Activated T-cell treated with anti-CD3 and anti-CD28 coated beads, Interleukin-2, amount 50 U/mL, for 72 hours (primary cell): ENCODE data around the gene GLT1D1. TPM values are rescaled to one million over a fixed set of nuclear protein-coding genes. Genes with fewer than 3 reads are reported as not detected.

Source experiments
- ATAC-seq, 2 donors: fragments of 150-1000 bp; cut with Tn5 transposase; replicated peaks in 1 of 2; 2 replicates each; pipeline ENCODE4 v1.10.0; 2021; ENCODE audit warnings: moderate library complexity in 2 of 2, mild to moderate bottlenecking in 1 of 2
- DNase-seq, 2 donors: peaks; one replicate each; pipeline ENCODE4 v3.0.0; 2021 to 2022; ENCODE audit warnings: mixed read lengths in 1 of 2
- H3K27ac Mint-ChIP-seq: one replicate; pipeline ENCODE4 v1.8.0; 2022; ENCODE audit warnings: mild to moderate bottlenecking, moderate library complexity, mixed read lengths
- H3K27me3 Mint-ChIP-seq: one replicate; pipeline ENCODE4 v1.8.0; 2022; ENCODE audit warnings: low read depth, mixed read lengths
- H3K36me3 Mint-ChIP-seq, 2 donors: one replicate each; pipeline ENCODE4 v1.8.0; 2022; ENCODE audit warnings: mixed read lengths in 2 of 2, mild to moderate bottlenecking in 1 of 2; ENCODE audit not compliant: insufficient read depth in 2 of 2
- H3K4me1 Mint-ChIP-seq: one replicate; pipeline ENCODE4 v1.8.0; 2022; ENCODE audit warnings: low read depth, mixed read lengths
- H3K4me3 Mint-ChIP-seq, 2 donors: one replicate each; pipeline ENCODE4 v1.8.0; 2022; ENCODE audit warnings: mild to moderate bottlenecking in 2 of 2, mixed read lengths in 2 of 2, moderate library complexity in 2 of 2
- H3K9me3 Mint-ChIP-seq, 2 donors: one replicate each; pipeline ENCODE4 v1.8.0; 2022; ENCODE audit warnings: mixed read lengths in 2 of 2
- total RNA-seq, 2 donors: library from RNA; stranded (reverse); gene quantifications; one replicate each; pipeline ENCODE4 v1.2.3, GENCODE V29; 2022

Gene GLT1D1
- total RNA-seq, 2 donors from 2014 or later: 0.41 TPM; not detected in 1

DNA sequence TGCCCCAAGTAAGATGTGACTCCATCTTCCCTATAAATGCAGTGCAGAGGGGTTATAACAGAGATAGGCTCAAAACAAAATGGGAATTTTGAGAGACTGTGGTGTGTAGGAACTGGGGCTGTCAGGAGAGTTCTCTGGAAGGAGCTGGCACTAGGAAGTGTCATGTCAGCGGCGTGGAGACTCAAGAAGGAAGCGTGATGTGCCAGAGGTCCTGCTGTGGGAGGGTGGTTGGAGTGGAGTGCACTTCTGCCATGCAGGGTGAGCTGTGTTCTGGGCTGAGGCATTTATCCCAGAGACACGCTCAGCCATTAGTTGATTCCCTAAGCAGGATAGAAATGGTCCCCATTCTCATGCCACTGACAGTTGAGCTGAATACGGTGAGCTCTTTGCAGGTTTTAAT is 19.0 kb downstream of the GLT1D1 start:
- H3K27me3 Mint-ChIP-seq: no peaks in the 10 kb centered on the region
- H3K36me3 Mint-ChIP-seq: peaks cover 2 to 3% of the 10 kb centered on the region in 2 donors
- no peak overlapping the region for H3K4me3 Mint-ChIP-seq
- ATAC-seq: no peak
- H3K4me1 Mint-ChIP-seq: no peaks in the 10 kb centered on the region
- no peak for DNase-seq
- H3K27ac Mint-ChIP-seq: no peak overlapping the region
- H3K9me3 Mint-ChIP-seq: peaks cover 9% of the 10 kb centered on the region in 2 donors

DNA sequence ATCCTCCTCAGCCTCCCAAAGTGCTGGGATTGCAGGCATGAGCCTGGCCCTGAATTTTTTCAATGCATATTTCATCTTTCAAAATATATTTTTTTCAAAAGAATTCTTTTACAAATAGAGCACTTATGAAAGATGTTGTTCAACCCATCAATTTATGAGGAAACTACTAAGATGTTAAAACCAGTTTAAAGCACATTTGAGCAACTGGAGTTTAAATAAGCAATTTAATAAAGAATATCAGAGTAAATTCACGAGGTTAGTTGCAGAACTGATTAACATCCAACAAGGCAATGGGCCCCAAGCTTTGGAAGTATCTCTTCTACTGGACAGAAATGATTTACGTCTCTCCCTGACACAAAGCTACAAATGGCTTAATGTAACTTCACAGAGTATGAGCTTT is 23.3 kb downstream of the GLT1D1 start:
- Mint-ChIP-seq H3K27ac (no peak overlapping the region), H3K4me1 (no peaks in the 10 kb centered on the region), H3K27me3 (no peaks in the 10 kb centered on the region), H3K9me3 (peaks cover 12 to 18% of the 10 kb centered on the region in 2 donors), H3K36me3 (peaks cover 8% of the 10 kb centered on the region in 2 donors), H3K4me3 (no peak overlapping the region)
- no peak for ATAC-seq
- DNase-seq: no peak

DNA sequence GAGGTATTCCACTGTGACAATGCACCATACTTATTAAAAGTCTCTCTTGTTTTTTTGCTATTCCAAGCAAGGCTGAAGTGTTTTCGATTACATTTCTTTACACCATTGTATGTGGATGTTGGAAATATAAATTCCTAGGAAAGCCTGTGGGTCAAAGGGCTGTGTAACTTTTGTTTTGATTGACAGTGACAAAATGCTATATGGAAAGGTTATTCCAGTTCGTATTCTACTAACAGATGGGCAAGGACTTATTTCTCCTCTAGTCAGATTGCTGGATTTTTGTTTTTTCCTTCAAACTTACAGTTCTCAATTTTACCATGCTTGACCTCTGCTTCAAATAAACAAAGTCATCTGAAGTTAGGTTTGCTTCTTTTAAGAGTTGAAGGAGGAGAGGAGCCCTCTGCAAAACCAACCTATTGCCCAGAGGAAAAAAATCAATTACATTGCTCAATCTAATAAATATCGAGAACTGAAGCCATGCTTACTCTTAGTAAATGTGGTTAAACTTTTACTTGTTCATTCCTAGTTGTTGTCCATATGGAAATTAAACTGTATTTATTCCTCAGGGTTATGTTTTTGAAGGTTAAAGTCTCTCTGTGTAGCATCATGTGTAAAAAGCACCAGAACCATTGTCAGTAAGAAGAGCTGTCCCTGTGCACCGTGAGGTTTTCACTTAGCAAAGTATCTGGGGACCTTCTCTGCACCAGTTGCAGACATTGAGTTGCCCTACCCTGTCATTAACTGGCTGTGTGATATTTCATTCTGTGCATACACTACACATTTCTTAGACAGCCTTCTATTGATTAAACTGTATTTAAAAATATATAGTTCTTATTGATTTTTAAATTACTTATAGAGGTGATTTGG is 26.9 kb downstream of the GLT1D1 start:
- H3K4me3 Mint-ChIP-seq: no peak overlapping the region
- no peak for DNase-seq
- no peaks in the 10 kb centered on the region for H3K27me3 Mint-ChIP-seq
- H3K27ac Mint-ChIP-seq: no peak overlapping the region
- peaks cover 7 to 14% of the 10 kb centered on the region in 2 donors for H3K9me3 Mint-ChIP-seq
- no peak for ATAC-seq
- peaks cover 8% of the 10 kb centered on the region in 2 donors for H3K36me3 Mint-ChIP-seq
- no peaks in the 10 kb centered on the region for H3K4me1 Mint-ChIP-seq

DNA sequence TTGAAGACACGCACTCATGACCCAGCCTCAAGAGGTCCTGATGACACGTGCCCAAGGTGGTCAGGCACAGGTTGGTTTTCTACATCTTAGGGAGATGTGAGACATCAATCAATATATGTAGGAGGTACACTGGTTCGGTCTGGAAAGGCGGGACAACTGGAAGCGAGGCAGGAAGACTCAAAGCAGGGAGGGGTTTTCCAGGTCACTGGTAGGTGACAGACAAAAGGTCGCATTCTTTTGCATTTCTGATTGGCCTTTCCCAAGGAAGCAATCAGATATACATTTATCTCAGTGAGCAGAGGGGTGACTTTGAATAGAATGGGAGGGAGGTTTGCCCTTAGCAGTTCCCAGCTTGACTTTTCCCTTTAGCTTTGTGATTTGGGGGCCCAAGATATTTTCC is 38.6 kb downstream of the GLT1D1 start:
- H3K4me3 Mint-ChIP-seq: no peak overlapping the region
- H3K4me1 Mint-ChIP-seq: no peaks in the 10 kb centered on the region
- no peaks in the 10 kb centered on the region for H3K9me3 Mint-ChIP-seq
- no peak overlapping the region for H3K27ac Mint-ChIP-seq
- H3K36me3 Mint-ChIP-seq: no peaks in the 10 kb centered on the region
- no peak for ATAC-seq
- no peaks in the 10 kb centered on the region for H3K27me3 Mint-ChIP-seq
- DNase-seq: no peak

DNA sequence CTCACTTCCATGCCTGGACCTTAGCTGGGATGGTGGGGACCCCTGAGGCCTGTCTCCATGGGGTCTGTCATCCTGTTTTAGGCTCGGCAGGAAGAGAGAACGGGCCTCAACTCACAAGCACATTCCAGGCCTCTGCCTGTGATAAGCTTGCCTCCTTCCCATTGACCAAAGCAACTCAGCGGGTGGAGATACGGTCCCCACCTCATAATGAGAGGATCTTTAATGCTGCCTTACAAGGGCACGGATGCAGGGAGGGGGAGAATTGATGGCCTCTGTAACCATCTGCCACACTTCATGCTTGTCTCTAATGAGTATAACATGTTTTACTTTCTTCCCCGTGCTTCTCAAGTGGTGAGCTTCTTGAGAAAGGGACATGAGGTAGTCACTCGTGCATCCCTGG is 50.0 kb downstream of the GLT1D1 start:
- ATAC-seq (no peak), DNase-seq (no peak)
- no peaks in the 10 kb centered on the region for H3K27me3 Mint-ChIP-seq
- H3K36me3 Mint-ChIP-seq: no peaks in the 10 kb centered on the region
- no peak overlapping the region for H3K4me3 Mint-ChIP-seq
- H3K4me1 Mint-ChIP-seq: peaks cover 12% of the 10 kb centered on the region
- H3K9me3 Mint-ChIP-seq: no peaks in the 10 kb centered on the region
- no peak overlapping the region for H3K27ac Mint-ChIP-seq

DNA sequence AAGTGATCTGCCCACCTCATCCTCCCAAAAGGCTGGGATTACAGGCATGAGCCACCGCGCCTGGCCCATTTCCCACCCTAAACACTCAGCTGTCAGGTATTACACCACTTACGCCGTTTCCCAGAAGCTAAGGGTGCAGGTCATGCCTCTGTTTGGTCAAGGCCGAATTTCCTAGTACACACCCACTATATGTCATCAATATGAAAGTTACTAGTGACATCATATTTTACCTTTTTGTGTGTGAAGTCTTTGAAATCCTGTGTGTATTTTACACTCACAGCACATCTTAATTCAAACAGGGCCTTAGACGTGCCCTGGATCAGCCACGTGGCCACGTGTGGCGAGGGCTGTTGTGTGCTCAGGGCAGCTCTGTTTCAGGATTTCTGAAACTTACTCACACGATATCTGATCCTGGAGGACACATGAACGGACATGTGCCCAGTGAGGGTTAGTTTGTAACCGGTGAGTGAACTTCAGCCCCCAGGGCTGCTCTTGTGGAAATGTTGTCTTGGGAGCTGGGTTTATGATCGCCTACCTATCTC is 51.8 kb downstream of the GLT1D1 start:
- no peak overlapping the region for H3K27ac Mint-ChIP-seq
- DNase-seq (no peak), ATAC-seq (no peak)

DNA sequence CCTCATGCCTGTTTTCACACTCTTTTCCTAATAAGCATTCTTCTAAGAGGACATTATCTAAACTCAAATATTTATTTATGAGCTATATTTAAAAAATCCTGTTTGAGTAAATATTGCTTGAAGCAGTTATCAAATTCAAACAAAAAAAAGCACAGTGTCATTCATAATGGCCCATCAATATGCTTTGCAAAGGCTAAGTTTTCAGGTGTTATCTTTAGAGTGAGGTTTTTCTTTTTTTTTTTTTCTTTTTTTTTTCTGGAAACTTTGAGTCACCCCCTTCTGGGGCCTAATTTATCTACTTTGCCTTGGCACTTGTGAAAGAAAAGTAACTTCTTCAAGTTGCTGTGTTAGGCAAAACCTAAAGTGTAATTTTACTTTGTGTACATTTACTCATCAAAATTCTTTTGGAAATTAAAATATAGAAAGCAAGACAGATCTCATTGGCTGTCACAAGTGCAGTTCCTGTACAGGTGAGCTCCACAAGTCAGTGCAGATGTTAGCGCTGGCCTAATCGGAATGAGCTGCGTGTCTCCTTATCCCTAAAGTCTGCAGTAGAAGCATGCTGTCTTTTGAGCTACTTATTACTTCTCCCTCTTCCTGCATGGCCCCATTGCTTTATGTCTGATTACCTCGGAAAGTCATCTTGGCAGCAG is 53.3 kb downstream of the GLT1D1 start:
- Mint-ChIP-seq H3K27me3 (no peaks in the 10 kb centered on the region), H3K4me1 (peaks cover 14% of the 10 kb centered on the region), H3K36me3 (no peaks in the 10 kb centered on the region), H3K27ac (no peak overlapping the region), H3K4me3 (no peak overlapping the region), H3K9me3 (no peaks in the 10 kb centered on the region)
- no peak for ATAC-seq
- no peak for DNase-seq

More for the DNA sequence above, 51.8 kb downstream of the GLT1D1 start:
- Mint-ChIP-seq H3K27me3 (no peaks in the 10 kb centered on the region), H3K4me1 (peaks cover 14% of the 10 kb centered on the region), H3K9me3 (no peaks in the 10 kb centered on the region), H3K36me3 (no peaks in the 10 kb centered on the region), H3K4me3 (no peak overlapping the region)

DNA sequence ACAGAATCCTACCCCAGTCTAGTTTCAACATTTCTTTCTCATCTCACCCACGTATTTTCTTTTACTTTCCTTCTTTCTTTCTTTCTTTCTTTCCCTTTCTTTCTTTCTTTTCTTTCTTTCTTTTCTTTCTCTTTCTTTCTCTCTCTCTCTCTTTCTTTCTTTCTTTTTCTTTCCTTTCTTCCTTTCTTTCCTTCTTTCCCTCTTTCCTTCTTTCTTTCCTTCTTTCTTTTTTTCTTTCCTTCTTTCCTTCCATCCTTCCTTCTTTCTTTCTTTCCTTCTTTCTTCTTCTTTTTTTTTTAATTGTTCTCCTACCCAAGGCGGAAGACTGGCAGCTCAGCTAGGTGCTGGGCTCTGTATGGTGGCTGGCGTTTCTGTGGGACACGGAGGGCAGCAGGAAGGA is 55.0 kb downstream of the GLT1D1 start:
- Mint-ChIP-seq H3K4me1 (peaks cover 14% of the 10 kb centered on the region), H3K27me3 (no peaks in the 10 kb centered on the region), H3K36me3 (no peaks in the 10 kb centered on the region), H3K27ac (peak overlapping the region; percentile 34), H3K9me3 (no peaks in the 10 kb centered on the region), H3K4me3 (no peak overlapping the region)
- no peak for DNase-seq
- no peak for ATAC-seq

DNA sequence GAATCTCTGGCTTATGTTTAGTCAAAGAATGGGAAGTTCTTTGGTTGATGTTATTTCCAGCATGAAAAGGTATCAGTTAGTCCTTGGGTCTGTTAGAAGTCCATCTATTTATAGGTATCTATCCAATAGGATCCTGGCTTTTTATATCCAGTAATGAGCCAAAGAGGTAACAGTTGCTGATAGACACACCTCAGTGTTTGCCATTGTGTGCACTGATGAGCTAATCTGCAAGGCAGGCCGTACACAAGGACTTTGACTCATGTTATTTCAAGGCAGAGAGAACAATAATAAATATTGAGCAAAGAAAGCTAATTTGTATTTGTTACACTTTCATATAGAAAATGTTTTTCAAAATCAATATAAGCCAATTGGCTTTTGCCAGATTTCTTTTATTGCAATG is 56.4 kb downstream of the GLT1D1 start:
- DNase-seq: no peak
- Mint-ChIP-seq H3K4me1 (peaks cover 16% of the 10 kb centered on the region), H3K4me3 (no peak overlapping the region), H3K9me3 (no peaks in the 10 kb centered on the region), H3K27me3 (no peaks in the 10 kb centered on the region), H3K27ac (no peak overlapping the region), H3K36me3 (no peaks in the 10 kb centered on the region)
- no peak for ATAC-seq

DNA sequence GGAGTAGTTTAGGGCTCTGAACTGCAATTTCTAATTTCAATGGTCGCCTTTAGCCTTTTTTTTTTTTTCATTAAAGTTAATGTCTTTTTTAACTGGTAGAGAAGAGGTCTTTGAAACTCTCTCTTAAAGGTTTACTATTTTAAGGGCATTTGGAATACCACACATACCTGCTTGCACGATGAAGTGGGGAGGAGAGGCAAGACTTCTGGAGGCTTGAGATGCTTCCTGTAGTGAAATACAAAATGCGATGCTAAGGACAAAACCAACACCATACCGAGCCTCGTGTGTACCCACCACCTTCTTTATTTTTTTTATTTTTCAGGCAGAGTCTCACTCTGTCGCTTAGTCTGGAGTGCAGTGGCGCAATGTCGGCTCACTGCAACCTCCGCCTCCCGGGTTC is 57.4 kb downstream of the GLT1D1 start:
- no peaks in the 10 kb centered on the region for H3K36me3 Mint-ChIP-seq
- H3K27ac Mint-ChIP-seq: no peak overlapping the region

DNA sequence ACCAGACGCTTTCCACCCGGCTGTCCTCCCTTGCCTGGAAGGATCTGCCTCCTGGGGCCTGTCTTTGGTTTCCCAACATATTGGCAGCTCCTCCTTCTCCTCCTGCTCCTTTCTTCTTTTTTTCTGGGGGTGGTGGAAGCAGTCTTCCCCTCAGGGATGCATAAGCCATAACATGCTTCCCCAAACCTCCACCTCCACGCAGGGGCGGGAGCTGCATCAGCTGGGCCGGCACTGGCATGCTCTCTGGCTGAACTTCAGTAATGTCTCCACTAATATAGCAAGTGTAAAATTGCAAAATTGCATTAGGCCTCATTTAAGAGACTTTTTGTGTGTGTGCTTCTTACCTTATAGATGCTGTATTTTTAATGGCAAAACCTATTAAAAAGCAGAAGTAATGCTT is 58.6 kb downstream of the GLT1D1 start:
- H3K27me3 Mint-ChIP-seq: no peaks in the 10 kb centered on the region
- H3K36me3 Mint-ChIP-seq: no peaks in the 10 kb centered on the region
- no peaks in the 10 kb centered on the region for H3K9me3 Mint-ChIP-seq
- DNase-seq (no peak), ATAC-seq (no peak)
- H3K27ac Mint-ChIP-seq: no peak overlapping the region
- H3K4me3 Mint-ChIP-seq: no peak overlapping the region
- H3K4me1 Mint-ChIP-seq: peaks cover 32% of the 10 kb centered on the region

More for the DNA sequence above, 57.4 kb downstream of the GLT1D1 start:
- Mint-ChIP-seq H3K4me3 (no peak overlapping the region), H3K9me3 (no peaks in the 10 kb centered on the region), H3K4me1 (peaks cover 26% of the 10 kb centered on the region), H3K27me3 (no peaks in the 10 kb centered on the region)
- ATAC-seq: no peak
- no peak for DNase-seq

DNA sequence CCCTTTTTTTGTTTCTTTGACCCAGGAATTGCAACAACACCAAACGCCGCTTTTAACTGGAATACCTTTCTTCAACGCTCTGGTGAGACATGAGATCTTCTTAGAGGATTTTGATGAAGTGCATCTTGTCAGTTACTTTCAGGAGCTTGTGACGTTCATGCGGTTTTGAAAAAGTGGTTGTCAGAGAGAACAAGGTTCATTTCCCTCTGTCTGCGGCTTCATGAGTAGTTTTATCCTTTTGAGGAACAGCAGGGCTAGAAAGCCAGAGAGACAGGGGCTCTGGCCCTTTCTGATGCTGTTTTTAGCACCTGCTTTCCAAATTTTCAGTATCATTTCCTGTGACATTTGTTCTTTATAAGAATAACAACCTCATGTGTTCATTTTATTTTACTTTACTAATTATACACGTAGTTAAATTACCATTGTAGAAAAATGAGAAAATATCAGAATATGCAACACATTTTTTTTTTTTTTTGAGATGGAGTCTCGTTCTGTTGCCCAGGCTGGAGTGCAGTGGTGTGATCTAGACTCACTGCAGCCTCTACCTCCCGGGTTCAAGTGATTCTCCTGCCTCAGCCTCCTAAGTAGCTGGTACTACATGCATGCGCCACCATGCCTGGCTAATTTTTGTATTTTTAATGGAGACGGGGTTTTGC is 61.8 kb downstream of the GLT1D1 start:
- Mint-ChIP-seq H3K4me1 (peaks cover 35% of the 10 kb centered on the region), H3K27me3 (no peaks in the 10 kb centered on the region), H3K4me3 (peak overlapping the region; percentile 29 to 37)

DNA sequence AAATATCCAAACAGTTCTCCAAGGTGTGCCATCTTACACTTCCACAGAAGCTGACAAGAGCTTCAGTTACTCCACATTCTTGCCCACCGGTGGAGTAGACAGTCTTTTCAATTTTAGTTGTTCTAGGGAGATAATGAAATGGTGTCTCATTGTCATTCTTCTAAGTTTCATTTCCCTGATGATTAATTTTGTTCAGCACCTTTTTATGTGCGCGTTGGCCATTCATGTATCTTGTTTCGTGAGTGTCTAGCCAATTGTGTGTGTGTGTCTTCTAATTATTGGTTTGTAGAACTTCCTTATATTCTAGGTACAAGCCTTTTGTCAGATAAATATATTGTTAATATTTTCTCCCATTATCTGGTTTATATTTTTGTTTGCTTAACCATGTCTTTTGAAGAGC is 63.1 kb downstream of the GLT1D1 start:
- no peak for ATAC-seq
- H3K4me3 Mint-ChIP-seq: peak overlapping the region in 1 of 2 donors; percentile 12
- no peak for DNase-seq
- no peaks in the 10 kb centered on the region for H3K36me3 Mint-ChIP-seq
- peak overlapping the region; percentile 15 for H3K27ac Mint-ChIP-seq
- H3K9me3 Mint-ChIP-seq: no peaks in the 10 kb centered on the region
- peaks cover 35% of the 10 kb centered on the region for H3K4me1 Mint-ChIP-seq
- H3K27me3 Mint-ChIP-seq: no peaks in the 10 kb centered on the region

More for the DNA sequence above, 61.8 kb downstream of the GLT1D1 start:
- no peaks in the 10 kb centered on the region for H3K36me3 Mint-ChIP-seq
- ATAC-seq: peak; percentile 95 to 98
- H3K9me3 Mint-ChIP-seq: no peaks in the 10 kb centered on the region
- no peak overlapping the region for H3K27ac Mint-ChIP-seq
- peak; percentile 58 to 71 for DNase-seq
